IMR-90 (cell line): ENCODE measurements around the gene DNMT1. TPM values are rescaled to one million over a fixed set of nuclear protein-coding genes. Genes with fewer than 3 reads are reported as not detected.

Experiments used
- ATAC-seq: fragments of 200-7000 bp; cut with Tn5 transposase; 2 replicates; pipeline ENCODE4 v1.9.1; 2020; ENCODE audit warnings: low read depth, mild to moderate bottlenecking, moderate library complexity
- BruUV-seq: library from RNA; stranded (reverse); fragments of 400-500 nt; replicated peaks from 2 replicates; lab custom pipeline; 2021; lab: Mats Ljungman, UMichigan
- CTCF ChIA-PET: fragments of 300-600 bp; formaldehyde crosslinking; extraction: SDS; loops from one replicate; lab custom pipeline; 2021; ENCODE audit warnings: antibody characterized with exemption; lab: Yijun Ruan, JAX
- POLR2A ChIA-PET: fragments of 300-600 bp; sonication (Branson Sonifier 250); formaldehyde crosslinking; loops from one replicate; lab custom pipeline; 2022; ENCODE audit warnings: antibody characterized with exemption; ENCODE audit not compliant: unreplicated experiment; lab: Charles Lee
- DNase-seq: peaks from one replicate; pipeline ENCODE4 v3.0.0; 2013
- H2AFZ ChIP-seq: replicated peaks from 2 replicates; pipeline ENCODE3; 2013; ENCODE audit warnings: low read length, mild to moderate bottlenecking; ENCODE audit not compliant: poor library complexity
- H2AK5ac ChIP-seq: 2 replicates; pipeline ENCODE4 v1.6.1; 2013; ENCODE audit warnings: low read depth, low read length, inconsistent platforms
- H2AK9ac ChIP-seq: replicated peaks from 2 replicates; pipeline ENCODE3; 2013; ENCODE audit warnings: mild to moderate bottlenecking, low read depth, low read length, moderate library complexity; ENCODE audit not compliant: poor library complexity
- H2BK120ac ChIP-seq: 2 replicates; pipeline ENCODE4 v1.6.1; 2013; ENCODE audit warnings: low read depth, low read length, inconsistent platforms
- H2BK15ac ChIP-seq: 3 replicates; pipeline ENCODE4 v1.6.1; 2013; ENCODE audit warnings: low read depth, low read length, inconsistent platforms
- H2BK20ac ChIP-seq: 2 replicates; pipeline ENCODE4 v1.6.1; 2013; ENCODE audit warnings: low read depth, mild to moderate bottlenecking, inconsistent platforms, low read length, moderate library complexity
- H2BK5ac ChIP-seq: 2 replicates; pipeline ENCODE4 v1.6.1; 2013; ENCODE audit warnings: mild to moderate bottlenecking, low read depth, low read length, inconsistent platforms; ENCODE audit not compliant: poor library complexity, severe bottlenecking
- H3K14ac ChIP-seq: replicated peaks from 2 replicates; pipeline ENCODE4 v1.6.1; 2013; ENCODE audit warnings: low read depth, low read length, inconsistent platforms
- H3K18ac ChIP-seq: 2 replicates; pipeline ENCODE4 v1.6.1; 2013; ENCODE audit warnings: low read depth, low read length, control low read depth
- H3K23ac ChIP-seq: 2 replicates; pipeline ENCODE4 v1.6.1; 2013; ENCODE audit warnings: low read depth, low read length, inconsistent platforms
- H3K27ac ChIP-seq: 2 replicates; pipeline ENCODE4 v1.5.1; 2013; ENCODE audit warnings: mild to moderate bottlenecking, control low read depth, low read length; ENCODE audit not compliant: insufficient read depth
- H3K27me3 ChIP-seq: 2 replicates; pipeline ENCODE4 v1.6.1; 2013; ENCODE audit warnings: low read length; ENCODE audit not compliant: control insufficient read depth, insufficient read depth
- H3K36me3 ChIP-seq: 2 replicates; pipeline ENCODE4 v1.6.1; 2013; ENCODE audit warnings: low read length, mixed read lengths; ENCODE audit not compliant: control insufficient read depth, insufficient read depth
- H3K4ac ChIP-seq: 2 replicates; pipeline ENCODE4 v1.6.1; 2013; ENCODE audit warnings: low read depth, low read length, inconsistent platforms
- H3K4me1 ChIP-seq: 2 replicates; pipeline ENCODE4 v1.6.1; 2013; ENCODE audit warnings: low read length, mixed read lengths; ENCODE audit not compliant: control insufficient read depth, insufficient read depth
- H3K4me2 ChIP-seq: 2 replicates; pipeline ENCODE4 v1.6.1; 2013; ENCODE audit warnings: low read depth, mild to moderate bottlenecking, control low read depth, low read length, moderate library complexity
- H3K4me3 ChIP-seq: 2 replicates; pipeline ENCODE4 v1.5.1; 2013; ENCODE audit warnings: low read depth, mild to moderate bottlenecking, control low read depth, low read length, moderate library complexity; ENCODE audit not compliant: insufficient read depth
- H3K56ac ChIP-seq: 2 replicates; pipeline ENCODE4 v1.6.1; 2013; ENCODE audit warnings: low read length, inconsistent platforms; ENCODE audit not compliant: insufficient read depth; ENCODE audit errors: extremely low read depth
- H3K79me1 ChIP-seq, 2 experiments: 2 replicates each; pipeline ENCODE4 v1.6.1; 2013; ENCODE audit warnings: low read length in 2 of 2, inconsistent platforms in 1 of 2, low read depth in 1 of 2
- H3K9ac ChIP-seq: 2 replicates; pipeline ENCODE4 v1.6.1; 2013; ENCODE audit warnings: low read depth, low read length, control low read depth
- H3K9me1 ChIP-seq: 2 replicates; pipeline ENCODE4 v1.6.1; 2013; ENCODE audit warnings: low read length, inconsistent platforms; ENCODE audit not compliant: insufficient read depth
- H3K9me3 ChIP-seq: 2 replicates; pipeline ENCODE4 v1.6.1; 2013; ENCODE audit warnings: low read length; ENCODE audit not compliant: control insufficient read depth, insufficient read depth
- H4K20me1 ChIP-seq: 2 replicates; pipeline ENCODE4 v1.6.1; 2013; ENCODE audit warnings: low read length, inconsistent platforms; ENCODE audit not compliant: insufficient read depth
- H4K5ac ChIP-seq: 2 replicates; pipeline ENCODE4 v1.6.1; 2013; ENCODE audit warnings: mild to moderate bottlenecking, low read depth, low read length, control low read depth
- H4K8ac ChIP-seq, 2 experiments: 2 replicates each; pipeline ENCODE4 v1.6.1; 2013; ENCODE audit warnings: low read depth in 2 of 2, low read length in 2 of 2, control low read depth in 1 of 2, inconsistent platforms in 1 of 2
- H4K91ac ChIP-seq: 2 replicates; pipeline ENCODE4 v1.6.1; 2013; ENCODE audit warnings: low read depth, low read length, inconsistent platforms; ENCODE audit not compliant: insufficient read depth
- CHD1 ChIP-seq: IDR thresholded peaks from 2 replicates; pipeline ENCODE4 v1.6.1; 2012; ENCODE audit warnings: low read depth, low read length, improper control_type of control experiment
- MXI1 ChIP-seq: IDR thresholded peaks from 2 replicates; pipeline ENCODE4 v1.6.1; 2012; ENCODE audit warnings: low read depth, mild to moderate bottlenecking, low read length, moderate library complexity, borderline replicate concordance
- RFX5 ChIP-seq: IDR thresholded peaks from 2 replicates; pipeline ENCODE4 v1.8.0; 2012; ENCODE audit warnings: low read depth, mild to moderate bottlenecking, low read length, moderate library complexity
- WGBS, 2 experiments: methylation state at CpG; one replicate each; pipeline versions ENCODE4 v1.1.5 to v1.1.7; 2013; ENCODE audit warnings: missing lambda C conversion rate in 2 of 2; ENCODE audit not compliant: insufficient read length in 1 of 2; ENCODE audit errors: extremely low coverage in 2 of 2; 5-methylcytosine and 5-hydroxymethylcytosine counted together
- dilution Hi-C: fragments of 300-500 bp; cut with HindIII; formaldehyde crosslinking; loops from one replicate; pipeline ENCODE4 v1.14.3; 2018; ENCODE audit warnings: low sequenced_read_pairs; ENCODE audit not compliant: unreplicated experiment
- in situ Hi-C: fragments of 300-500 bp; cut with MboI; formaldehyde crosslinking; loops from 3 replicates; pipeline ENCODE4 v1.14.3; 2019; ENCODE audit warnings: low sequenced_read_pairs, inconsistent platforms, mixed read lengths
- intact Hi-C: fragments of 100-400 bp; cut with micrococcal nuclease; formaldehyde crosslinking; loops from 2 replicates; pipeline ENCODE4 v1.10.0; 2022
- polyA plus RNA-seq, 3 experiments: library from polyadenylated mRNA; depleted of rRNA; stranded (reverse); fragments of >200 nt; gene quantifications; 2 replicates each; pipeline ENCODE4 v1.2.3, GENCODE V29; 2012; ENCODE audit warnings: low replicate concordance in 1 of 3
- total RNA-seq: library from RNA; depleted of rRNA; stranded (reverse); fragments of >200 nt; gene quantifications from 2 replicates; pipeline ENCODE4 v1.2.3, GENCODE V29; 2012

DNMT1 gene
- total and polyA plus RNA-seq, 2 of the 4 experiments (the other 2 are of a cell fraction) = 26.2 to 83.6 TPM

DNA sequence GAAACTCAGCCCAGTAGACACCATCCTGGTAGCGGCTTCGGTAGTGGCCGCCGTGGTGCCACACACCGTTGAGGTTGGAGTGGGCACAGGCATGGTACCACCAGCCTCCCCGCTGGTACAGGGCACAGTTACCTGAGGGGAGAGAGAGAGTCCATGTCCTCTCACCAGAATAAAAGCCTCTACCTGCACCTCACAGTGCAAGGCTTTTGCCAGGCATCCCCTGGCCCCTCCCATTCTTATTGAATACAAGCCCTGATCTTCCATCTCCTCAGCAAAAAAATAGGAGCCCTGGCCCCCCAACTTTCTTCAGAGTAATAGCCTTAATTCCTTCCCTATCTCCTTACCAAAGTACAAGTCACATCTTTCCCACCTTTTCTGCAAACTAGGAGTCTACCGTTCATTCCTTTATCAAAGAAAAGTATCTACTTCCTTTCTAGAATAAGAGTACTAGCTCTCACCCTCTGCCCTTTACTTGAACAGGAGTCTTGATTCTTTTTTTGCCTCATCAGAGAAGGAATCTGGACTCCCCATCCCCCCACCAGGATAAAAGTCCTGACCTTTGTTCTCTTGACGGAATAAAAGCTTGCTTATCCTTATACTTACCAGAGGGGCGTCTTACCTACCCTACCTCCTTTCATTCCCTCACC is 102.0 kb downstream of the DNMT1 start:
- no peak for TF ChIP-seq CHD1
- no peak for TF ChIP-seq MXI1
- TF ChIP-seq RFX5 = no peak
- Histone ChIP-seq H3K79me1 (peaks cover 0 to 5% of the 10 kb centered on the region in 2 experiments; a peak in 1 of 4 replicates), H3K23ac (no peak overlapping the region), H2BK20ac (no peak overlapping the region), H3K36me3 (peaks cover 31% of the 10 kb centered on the region; the same call in 1 of the 2 replicates), H3K18ac (no peak overlapping the region), H4K20me1 (no peaks in the 10 kb centered on the region), H3K14ac (no peak overlapping the region), H3K9me1 (0 out of 2 replicates have a peak, but pooled peaks cover 5% of the 10 kb centered on the region), H4K91ac (no peak overlapping the region), H3K9me3 (no peaks in the 10 kb centered on the region), H2AFZ (no peak overlapping the region), H2BK120ac (no peak overlapping the region), H2BK5ac (no peak overlapping the region), H4K8ac (no peak overlapping the region), H2BK15ac (no peak overlapping the region), H3K56ac (no peak overlapping the region), H2AK5ac (no peak overlapping the region), H3K4me1 (peaks cover 4% of the 10 kb centered on the region), H4K5ac (no peak overlapping the region), H3K27ac (no peak overlapping the region), H3K9ac (no peak overlapping the region), H3K27me3 (no peaks in the 10 kb centered on the region), H3K4me2 (no peak overlapping the region), H3K4ac (no peak overlapping the region), H3K4me3 (no peak overlapping the region), H2AK9ac (no peak overlapping the region)
- no peak for DNase-seq
- dilution Hi-C loops (no loop called here), in situ Hi-C loops (no loop called here), intact Hi-C loops (no loop called here)
- no TSS peak for BruUV-seq
- no peak for ATAC-seq
- POLR2A ChIA-PET = no interaction called here
- CTCF ChIA-PET = no interaction called here
- 82% methylated on average over 5 of the region's 9 CpGs; no CpG with 5 or more reads in 1 of the 2 experiments for WGBS, 2 experiments
